Neural crest cell (in vitro differentiated cells): ENCODE results near the gene AKAP17A. TPM values are rescaled to one million over a fixed set of nuclear protein-coding genes. Genes with fewer than 3 reads are reported as not detected.

Source experiments
- DNase-seq: peaks from one replicate; pipeline ENCODE4 v3.0.0; 2021; ENCODE audit warnings: low read depth, mixed read lengths, low spot score
- H3K27ac Mint-ChIP-seq: one replicate; pipeline ENCODE4 v1.8.0; 2021; ENCODE audit warnings: mild to moderate bottlenecking, mixed read lengths; ENCODE audit not compliant: unreplicated experiment
- H3K27me3 Mint-ChIP-seq: 2 replicates; pipeline ENCODE4 v1.8.0; 2021; ENCODE audit warnings: low read depth, mild to moderate bottlenecking, mixed read lengths
- H3K36me3 Mint-ChIP-seq: 2 replicates; pipeline ENCODE4 v1.8.0; 2021; ENCODE audit warnings: low read depth, mild to moderate bottlenecking, mixed read lengths
- H3K4me1 Mint-ChIP-seq: 2 replicates; pipeline ENCODE4 v1.8.0; 2021; ENCODE audit warnings: mixed read lengths
- H3K4me3 Mint-ChIP-seq: one replicate; pipeline ENCODE4 v1.8.0; 2021; ENCODE audit warnings: mild to moderate bottlenecking, mixed read lengths
- H3K9me3 Mint-ChIP-seq: 2 replicates; pipeline ENCODE4 v1.8.0; 2021; ENCODE audit warnings: mixed read lengths
- CTCF ChIP-seq: fragments of 200-600 bp; sonication (generic); conservative IDR thresholded peaks from 2 replicates; pipeline ENCODE4 v1.5.0; 2021; ENCODE audit warnings: antibody characterized with exemption, mild to moderate bottlenecking
- total RNA-seq: library from RNA; stranded (reverse); gene quantifications from 2 replicates; pipeline ENCODE4 v1.2.1, GENCODE V29; 2021

Gene AKAP17A
- total RNA-seq, 1 donor from 2014 or later, result 44.0 TPM

- DNase-seq, result no peak
- H3K9me3 Mint-ChIP-seq, result no peaks in the 10 kb centered on the region
- no peak for TF ChIP-seq CTCF
- no peak overlapping the region for H3K27ac Mint-ChIP-seq
- peaks cover 7% of the 10 kb centered on the region for H3K36me3 Mint-ChIP-seq
- no peaks in the 10 kb centered on the region for H3K27me3 Mint-ChIP-seq
- H3K4me1 Mint-ChIP-seq, result no peaks in the 10 kb centered on the region
- no peak overlapping the region for H3K4me3 Mint-ChIP-seq
Measured at GRCh38 chrX:1609311-1609710, 17.9 kb downstream of the AKAP17A start.

GRCh38 chrX:1609762-1610161, 18.4 kb downstream of the AKAP17A start:
- H3K36me3 Mint-ChIP-seq, result peaks cover 5% of the 10 kb centered on the region
- no peak overlapping the region for H3K4me3 Mint-ChIP-seq
- H3K27ac Mint-ChIP-seq, result no peak overlapping the region
- no peaks in the 10 kb centered on the region for H3K27me3 Mint-ChIP-seq
- DNase-seq, result no peak
- no peaks in the 10 kb centered on the region for H3K4me1 Mint-ChIP-seq
- TF ChIP-seq CTCF, result no peak
- H3K9me3 Mint-ChIP-seq, result no peaks in the 10 kb centered on the region

- DNase-seq, result no peak
- no peak overlapping the region for H3K27ac Mint-ChIP-seq
- H3K9me3 Mint-ChIP-seq, result no peaks in the 10 kb centered on the region
- H3K27me3 Mint-ChIP-seq, result no peaks in the 10 kb centered on the region
- no peak for TF ChIP-seq CTCF
- H3K4me1 Mint-ChIP-seq, result no peaks in the 10 kb centered on the region
- peaks cover 3% of the 10 kb centered on the region for H3K36me3 Mint-ChIP-seq
- no peak overlapping the region for H3K4me3 Mint-ChIP-seq
Measured at GRCh38 chrX:1610166-1610565, 18.8 kb downstream of the AKAP17A start.

GRCh38 chrX:1610736-1611135, 19.3 kb downstream of the AKAP17A start:
- Mint-ChIP-seq H3K36me3 (no peaks in the 10 kb centered on the region), H3K4me1 (no peaks in the 10 kb centered on the region), H3K27me3 (no peaks in the 10 kb centered on the region), H3K4me3 (no peak overlapping the region), H3K9me3 (no peaks in the 10 kb centered on the region), H3K27ac (no peak overlapping the region)
- no peak for DNase-seq
- TF ChIP-seq CTCF, result no peak

- H3K27me3 Mint-ChIP-seq, result no peaks in the 10 kb centered on the region
- H3K36me3 Mint-ChIP-seq, result no peaks in the 10 kb centered on the region
- TF ChIP-seq CTCF, result no peak
- H3K9me3 Mint-ChIP-seq, result no peaks in the 10 kb centered on the region
- H3K4me3 Mint-ChIP-seq, result no peak overlapping the region
- no peaks in the 10 kb centered on the region for H3K4me1 Mint-ChIP-seq
- DNase-seq, result no peak
- H3K27ac Mint-ChIP-seq, result no peak overlapping the region
Measured at GRCh38 chrX:1612641-1613286, 21.4 kb downstream of the AKAP17A start.

- Mint-ChIP-seq H3K27ac (no peak within 1 kb of the TSS), H3K36me3 (no peaks in the 10 kb centered on the region), H3K9me3 (no peaks in the 10 kb centered on the region), H3K27me3 (no peaks in the 10 kb centered on the region), H3K4me1 (no peaks in the 10 kb centered on the region), H3K4me3 (no peak within 1 kb of the TSS)
- no peak for TF ChIP-seq CTCF
- no peak for DNase-seq
Measured at GRCh38 chrX:1614927-1615326, 23.5 kb downstream of the AKAP17A start, which contains the start of gene ASMT. ASMT (plus strand) TSS chrX:1615059; CDS start chrX:1615200, 141 bp downstream.
